Fibroblast of gingiva (primary cell): Measurements from ENCODE around the gene MID1IP1.

Experiments
- DNase-seq: peaks from one replicate; pipeline ENCODE4 v3.0.0-alpha.2; 2011; ENCODE audit warnings: low read depth

MID1IP1 gene, protein sequence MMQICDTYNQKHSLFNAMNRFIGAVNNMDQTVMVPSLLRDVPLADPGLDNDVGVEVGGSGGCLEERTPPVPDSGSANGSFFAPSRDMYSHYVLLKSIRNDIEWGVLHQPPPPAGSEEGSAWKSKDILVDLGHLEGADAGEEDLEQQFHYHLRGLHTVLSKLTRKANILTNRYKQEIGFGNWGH

DNA sequence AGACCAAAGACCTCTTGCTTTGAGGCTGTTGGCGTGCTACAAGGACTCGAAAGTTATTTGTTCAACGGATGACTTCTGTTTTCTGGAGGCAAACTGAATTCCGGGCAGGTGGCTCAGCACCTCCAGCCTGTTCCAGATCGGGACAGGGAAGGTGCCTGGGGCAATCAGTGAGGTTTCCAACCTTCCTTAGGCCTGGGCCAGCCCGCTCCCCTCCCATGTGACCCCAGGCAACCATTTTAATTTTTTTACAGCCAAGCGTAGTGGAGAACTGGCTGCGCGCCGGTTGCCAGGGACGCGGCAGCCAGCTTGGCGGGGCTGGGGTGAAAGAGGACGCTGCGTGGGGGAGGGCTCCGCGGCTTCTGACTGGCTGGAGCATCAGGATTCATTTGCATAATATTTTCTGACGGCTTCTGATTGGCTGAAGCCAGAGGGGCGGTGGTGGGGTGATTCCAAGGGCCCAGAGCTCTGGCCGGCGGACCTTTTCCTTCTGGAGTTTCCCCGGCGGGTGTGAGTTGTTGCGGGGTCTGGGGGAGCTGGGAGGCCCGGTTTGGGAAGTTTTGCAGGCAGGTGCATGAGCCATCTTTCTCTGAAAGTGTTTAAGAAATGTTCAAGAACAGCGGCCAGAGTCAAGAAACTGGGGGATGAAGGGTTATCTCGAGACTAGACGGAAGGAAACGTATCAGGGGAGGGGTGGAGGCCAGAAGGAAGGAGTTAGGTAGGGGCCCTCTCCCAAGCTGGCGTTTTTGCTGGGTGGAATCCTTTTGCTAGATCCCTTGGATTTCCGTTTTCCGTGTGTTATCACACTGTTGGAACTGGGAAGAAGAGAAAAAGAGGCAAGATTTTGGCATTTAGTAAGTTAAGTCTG lies at the start of gene MID1IP1:
TSS of gene MID1IP1 (plus strand) at position 479 of the 865 bp plus-strand sequence. CDS start 3,488 bp downstream, outside the sequence.
- DNase-seq: peak; percentile 90

- peak; percentile 33 for DNase-seq
These were observed 47.0 kb upstream of the MID1IP1 start for GRCh38 chrX:38754102-38754790.

DNA sequence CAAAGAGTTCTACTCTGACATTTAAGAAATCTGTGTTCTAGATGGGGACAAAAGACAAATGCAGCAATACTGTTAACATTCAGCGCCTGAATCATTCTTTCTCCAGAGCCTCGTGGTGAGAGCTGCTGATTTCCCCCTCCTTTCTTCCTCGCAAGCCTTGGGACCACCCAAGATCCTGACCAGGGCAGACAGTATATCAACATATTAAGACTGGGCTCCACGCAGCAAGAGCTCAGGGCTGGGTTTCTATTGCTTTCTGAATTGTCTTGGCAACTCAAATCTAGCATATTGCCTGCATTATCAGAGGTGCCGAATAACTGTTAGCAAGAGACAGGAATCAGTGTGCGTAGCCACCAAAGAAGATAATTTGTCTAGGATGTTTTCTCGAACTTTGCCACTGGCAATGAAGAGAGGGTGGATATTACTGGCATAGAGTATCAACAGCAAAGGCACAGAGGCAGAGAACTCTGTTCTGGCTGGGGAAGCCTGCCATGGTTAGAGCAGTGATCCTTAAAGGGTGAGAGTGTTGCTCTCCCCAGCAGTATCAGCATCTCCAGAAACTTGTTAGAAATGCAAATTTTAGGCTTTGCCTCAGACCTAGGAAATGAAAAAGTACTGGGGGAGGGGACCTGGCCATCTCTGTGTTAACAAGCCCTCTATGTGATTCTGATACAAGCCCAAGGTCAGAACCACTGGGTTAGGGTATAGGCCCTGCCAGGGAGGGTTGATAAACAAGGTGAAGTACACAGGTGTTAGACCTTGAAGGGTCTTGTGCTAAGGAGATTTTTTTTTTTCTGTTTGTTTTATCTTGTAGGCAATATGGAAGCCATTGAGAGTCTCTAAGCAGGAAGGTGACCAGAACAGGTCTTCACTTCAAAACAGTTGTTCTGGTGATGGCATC lies 46.2 kb upstream of the MID1IP1 start:
- DNase-seq: no peak

DNA sequence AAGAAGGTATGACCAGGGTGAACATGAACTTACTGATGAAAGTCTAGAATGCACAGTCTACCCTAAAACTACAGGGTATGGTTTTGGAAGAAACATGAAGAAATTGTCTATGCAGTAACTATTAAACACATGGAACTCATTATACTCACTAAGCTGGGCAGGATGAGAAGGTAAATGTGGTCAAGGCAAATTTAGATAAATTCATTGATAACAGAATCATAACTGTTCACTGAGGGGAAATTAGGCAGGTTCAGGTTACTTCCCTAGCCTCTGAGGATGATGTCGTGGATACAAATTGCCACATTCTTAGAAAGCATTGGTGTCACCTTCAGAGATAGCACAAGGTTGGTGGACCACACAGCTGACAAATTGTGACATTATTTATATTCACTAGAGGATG lies 40.4 kb upstream of the MID1IP1 start:
- no peak for DNase-seq

- DNase-seq: peak; percentile 18
These were observed 33.2 kb upstream of the MID1IP1 start for GRCh38 chrX:38768079-38768478.

GRCh38 chrX:38770152-38770551 lies 31.1 kb upstream of the MID1IP1 start:
- DNase-seq: no peak

GRCh38 chrX:38774249-38774648 lies 27.0 kb upstream of the MID1IP1 start:
- no peak for DNase-seq

DNA sequence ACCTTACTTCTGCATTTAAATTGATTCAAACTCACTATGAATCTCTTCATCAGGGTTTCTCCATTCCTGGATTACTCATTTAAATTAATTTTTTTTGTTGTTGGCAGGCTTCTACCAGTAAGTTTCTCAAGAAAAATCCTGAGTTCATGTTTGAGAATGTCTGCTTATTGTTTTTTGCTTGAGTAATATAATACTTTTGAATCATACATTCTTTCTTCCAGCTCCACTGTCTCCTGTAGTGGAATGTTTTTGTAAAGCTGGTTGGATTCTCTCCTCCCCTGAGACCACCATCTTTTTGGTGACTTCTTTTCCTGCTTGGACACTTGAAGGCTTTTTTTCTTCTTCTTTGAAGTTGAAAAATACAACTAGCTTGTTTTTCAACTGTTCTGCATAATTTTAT lies 4.3 kb upstream of the MID1IP1 start:
- peak; percentile 66 for DNase-seq

- peak; percentile 57 for DNase-seq
These were observed 2.3 kb upstream of the MID1IP1 start for GRCh38 chrX:38798956-38799355.

DNA sequence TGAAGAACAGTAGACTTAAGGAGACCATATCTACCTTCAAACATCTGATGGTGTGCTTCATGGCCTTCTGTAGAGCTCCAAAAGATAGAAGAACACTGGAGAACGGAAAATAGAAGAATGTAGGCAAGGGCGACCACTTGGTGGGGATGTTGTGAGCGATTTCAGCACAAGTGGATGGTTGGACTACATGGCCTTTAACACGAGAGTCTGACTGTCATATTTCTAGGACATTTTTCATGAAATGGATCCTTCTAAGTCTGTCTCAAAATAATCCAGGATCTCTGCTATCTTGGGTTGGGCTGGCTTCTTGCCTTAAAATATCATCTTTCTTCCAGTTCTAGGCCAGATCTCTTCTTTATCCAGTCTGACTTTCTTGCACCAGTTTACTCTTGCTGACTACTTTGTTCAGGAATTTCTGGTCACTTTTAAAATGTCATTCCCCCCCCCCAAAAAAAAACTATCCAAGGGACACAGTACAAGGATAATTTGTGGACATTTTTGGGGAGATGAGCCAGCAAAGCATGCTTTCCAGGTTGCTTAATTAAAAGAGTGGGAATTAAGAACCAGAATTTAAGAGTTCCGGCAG lies 1.2 kb upstream of the MID1IP1 start:
- peak; percentile 15 for DNase-seq

DNA sequence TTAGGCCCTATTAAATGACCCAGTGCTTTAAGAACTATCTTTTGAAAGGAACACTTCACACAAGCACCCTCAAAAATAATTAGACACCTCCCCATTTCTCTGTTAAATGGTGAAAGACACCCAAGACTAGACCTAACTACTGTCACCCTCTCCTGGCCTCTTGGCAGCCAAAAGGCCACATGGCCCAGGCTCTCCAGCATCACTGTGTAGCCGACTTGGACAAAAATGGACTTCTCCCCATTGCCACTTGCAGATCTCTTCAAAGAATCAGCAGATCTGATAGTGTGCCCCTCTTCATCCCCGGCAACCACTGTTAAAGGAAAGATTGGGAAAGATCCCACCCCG lies 2.0 kb downstream of the MID1IP1 start:
- no peak for DNase-seq

- DNase-seq: peak; percentile 85
These were observed 2.6 kb downstream of the MID1IP1 start for GRCh38 chrX:38803588-38804431.

GRCh38 chrX:38804432-38804681 lies 3.1 kb downstream of the MID1IP1 start:
- DNase-seq: no peak

GRCh38 chrX:38804682-38805431 lies 3.6 kb downstream of the MID1IP1 start:
- DNase-seq: peak; percentile 13

DNA sequence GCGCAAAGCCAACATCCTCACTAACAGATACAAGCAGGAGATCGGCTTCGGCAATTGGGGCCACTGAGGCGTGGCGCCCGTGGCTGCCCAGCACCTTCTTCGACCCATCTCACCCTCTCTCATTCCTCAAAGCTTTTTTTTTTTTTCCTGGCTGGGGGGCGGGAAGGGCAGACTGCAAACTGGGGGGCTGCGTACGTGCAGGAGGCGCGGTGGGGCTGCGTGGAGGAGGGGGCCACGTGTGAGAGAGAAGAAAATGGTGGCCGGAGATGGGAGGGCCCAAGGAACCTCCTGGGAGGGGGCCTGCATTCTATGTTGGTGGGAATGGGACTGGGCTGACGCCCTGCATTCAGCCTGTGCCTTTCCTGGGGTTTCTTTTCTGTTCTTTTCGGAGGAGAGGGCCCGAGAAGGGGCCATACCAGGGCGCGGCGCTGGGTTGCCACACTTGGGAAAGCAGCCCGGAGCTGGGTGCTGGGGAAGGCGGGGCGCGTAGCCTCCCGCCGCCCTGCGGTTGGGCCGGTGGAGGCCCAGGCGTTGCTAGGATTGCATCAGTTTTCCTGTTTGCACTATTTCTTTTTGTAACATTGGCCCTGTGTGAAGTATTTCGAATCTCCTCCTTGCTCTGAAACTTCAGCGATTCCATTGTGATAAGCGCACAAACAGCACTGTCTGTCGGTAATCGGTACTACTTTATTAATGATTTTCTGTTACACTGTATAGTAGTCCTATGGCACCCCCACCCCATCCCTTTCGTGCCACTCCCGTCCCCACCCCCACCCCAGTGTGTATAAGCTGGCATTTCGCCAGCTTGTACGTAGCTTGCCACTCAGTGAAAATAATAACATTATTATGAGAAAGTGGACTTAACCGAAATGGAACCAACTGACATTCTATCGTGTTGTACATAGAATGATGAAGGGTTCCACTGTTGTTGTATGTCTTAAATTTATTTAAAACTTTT lies 4.5 kb downstream of the MID1IP1 start:
- peak; percentile 85 for DNase-seq

DNA sequence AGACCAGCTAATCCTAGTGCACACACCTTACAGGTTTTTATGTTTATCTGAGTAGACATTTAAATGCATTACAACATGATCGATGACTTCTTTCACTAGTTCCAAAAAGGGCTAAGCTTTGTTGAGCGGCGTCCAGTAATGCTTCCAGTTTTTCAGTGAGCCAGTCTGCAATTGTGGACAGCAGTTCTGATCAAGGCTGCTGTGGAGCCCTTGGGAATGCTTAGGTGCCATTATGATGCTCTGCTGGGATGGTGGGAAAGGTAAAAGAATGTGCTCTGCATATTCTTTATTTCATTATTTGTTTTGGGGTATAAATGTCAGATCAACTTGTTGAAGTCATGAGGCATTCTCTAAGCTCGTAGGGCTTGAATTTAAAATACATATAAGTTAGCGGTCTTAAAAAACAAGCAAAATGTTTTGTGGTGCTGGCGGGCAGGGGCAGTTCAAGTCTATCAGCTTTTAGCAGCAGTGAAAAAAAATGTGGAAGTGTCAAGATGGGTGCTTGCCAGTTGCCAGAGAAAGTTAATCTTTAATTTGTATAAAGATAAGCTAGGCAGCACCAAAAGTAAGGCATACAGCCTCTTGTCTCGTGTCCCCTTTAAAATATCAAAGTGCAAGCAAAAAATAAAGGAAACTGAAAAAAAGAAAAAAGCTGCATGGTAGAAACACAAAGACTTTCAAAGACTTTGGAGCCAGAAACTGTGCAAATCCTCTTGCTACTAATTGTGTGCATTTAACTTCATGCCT lies 5.8 kb downstream of the MID1IP1 start:
- no peak for DNase-seq

- peak; percentile 40 for DNase-seq
These were observed 6.6 kb downstream of the MID1IP1 start for GRCh38 chrX:38807873-38808272.

DNA sequence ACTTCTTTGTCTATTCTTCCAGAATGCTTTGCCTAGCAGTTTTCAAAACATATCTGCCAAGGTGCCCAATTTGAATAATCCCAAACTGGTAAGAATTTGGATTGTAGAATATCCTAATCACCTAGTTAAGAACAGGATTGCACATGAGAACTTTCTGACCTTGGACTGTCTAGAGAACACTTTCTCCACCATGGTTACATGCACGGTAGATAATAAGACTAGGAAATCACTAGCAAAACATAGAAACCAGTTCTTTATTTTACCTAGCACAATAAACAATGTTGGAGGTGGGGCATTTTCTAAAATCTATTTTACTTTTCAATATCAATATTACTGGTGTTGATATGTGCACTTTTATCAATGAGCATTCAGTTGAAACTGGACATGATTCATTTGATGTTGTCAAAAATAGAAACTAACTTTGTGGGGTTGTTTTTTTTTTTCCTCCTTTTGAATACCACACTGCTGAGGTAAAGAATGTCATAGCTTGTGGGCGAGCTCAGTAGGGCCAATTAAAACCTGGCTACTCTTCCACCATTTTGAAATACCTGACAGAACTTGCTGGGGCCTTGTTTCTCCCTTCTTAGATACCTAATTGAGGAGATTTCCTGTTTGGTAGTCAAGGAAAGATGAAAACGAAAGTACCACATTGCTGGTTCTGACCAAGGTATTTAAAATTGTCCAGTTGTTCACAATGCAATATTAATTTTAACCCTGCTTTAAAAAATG lies 10.4 kb downstream of the MID1IP1 start:
- DNase-seq: no peak
